ENCODE results near the gene FBXO38. TPM values are rescaled to one million over a fixed set of nuclear protein-coding genes. Genes with fewer than 3 reads are reported as not detected.

FBXO38 gene
- total and polyA plus RNA-seq, 2 of the 13 experiments (the other 11 are each of a cell fraction or from before 2014, with no cell fraction given): 24.8 to 35.9 TPM

GRCh38 chr5:148390914-148391313, 7.2 kb downstream of the FBXO38 start (continued):
- TF ChIP-seq ZNF407 (CRISPR knock-in tag; IDR thresholded peaks at IDR 0.05; ENCODE audit: not compliant biosample characterization) (no peak), FOXK1 (CRISPR knock-in tag; IDR thresholded peaks at IDR 0.05; ENCODE audit: borderline replicate concordance, low read depth) (no peak), ISL2 (CRISPR knock-in tag; IDR thresholded peaks at IDR 0.05) (no peak), SKI (IDR thresholded peaks at IDR 0.05; ENCODE audit: partially characterized antibody) (no peak), YY1 (IDR thresholded peaks at IDR 0.05; ENCODE audit: insufficient read depth, insufficient replicate concordance, low read depth, low read length) (no peak)

Data from HepG2 (cell line).